WTC11 (cell line): ENCODE results near the gene TWF2.
"Not testable (repeated sequence)": the region's sequence is repeated elsewhere in the genome, so short reads cannot be mapped to it uniquely, and the experiment has no call there.

Experiments used
- JUN ChIP-seq: sonication (generic); formaldehyde crosslinking; IDR thresholded peaks from 2 replicates; pipeline ENCODE4 v1.8.0; 2023; ENCODE audit warnings: mild to moderate bottlenecking, missing genetic modification reagents
- KAT7 ChIP-seq: sonication (generic); formaldehyde crosslinking; IDR thresholded peaks from 2 replicates; pipeline ENCODE4 v1.8.1; 2023; ENCODE audit warnings: missing genetic modification reagents, mild to moderate bottlenecking, borderline replicate concordance
- SP1 ChIP-seq: sonication (generic); formaldehyde crosslinking; conservative IDR thresholded peaks from 2 replicates; pipeline ENCODE4 v1.8.1; 2022; ENCODE audit warnings: missing genetic modification reagents
- TF ChIP-seq, protein P1 (sequence below): fragments of 200-600 bp; IDR thresholded peaks from 2 replicates; pipeline ENCODE4 v1.8.0; 2022; ENCODE audit warnings: antibody characterized with exemption

DNA sequence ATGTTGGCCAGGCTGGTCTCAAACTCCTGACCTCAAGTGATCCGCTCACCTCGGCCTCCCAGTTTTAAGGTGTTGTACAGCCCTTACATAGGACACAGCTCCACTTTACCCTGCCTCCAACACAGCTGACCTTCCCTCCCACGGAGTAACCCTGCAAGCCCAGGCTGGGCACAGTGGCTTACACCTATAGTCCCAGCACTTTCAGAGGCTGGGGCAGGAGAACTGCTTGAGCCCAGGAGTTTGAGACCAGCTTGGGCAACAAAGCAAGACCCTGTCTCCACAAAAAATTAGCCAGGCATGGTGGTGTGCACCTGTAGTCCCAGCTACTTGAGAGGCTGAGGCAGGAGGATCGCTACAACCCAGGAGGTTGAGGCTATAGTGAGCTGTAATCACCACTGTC, 45.1 kb upstream of the TWF2 start:
- TF ChIP-seq KAT7 (CRISPR knock-in tag); SP1 (CRISPR knock-in tag); JUN: not testable (repeated sequence)
- TF ChIP-seq, protein P1, sequence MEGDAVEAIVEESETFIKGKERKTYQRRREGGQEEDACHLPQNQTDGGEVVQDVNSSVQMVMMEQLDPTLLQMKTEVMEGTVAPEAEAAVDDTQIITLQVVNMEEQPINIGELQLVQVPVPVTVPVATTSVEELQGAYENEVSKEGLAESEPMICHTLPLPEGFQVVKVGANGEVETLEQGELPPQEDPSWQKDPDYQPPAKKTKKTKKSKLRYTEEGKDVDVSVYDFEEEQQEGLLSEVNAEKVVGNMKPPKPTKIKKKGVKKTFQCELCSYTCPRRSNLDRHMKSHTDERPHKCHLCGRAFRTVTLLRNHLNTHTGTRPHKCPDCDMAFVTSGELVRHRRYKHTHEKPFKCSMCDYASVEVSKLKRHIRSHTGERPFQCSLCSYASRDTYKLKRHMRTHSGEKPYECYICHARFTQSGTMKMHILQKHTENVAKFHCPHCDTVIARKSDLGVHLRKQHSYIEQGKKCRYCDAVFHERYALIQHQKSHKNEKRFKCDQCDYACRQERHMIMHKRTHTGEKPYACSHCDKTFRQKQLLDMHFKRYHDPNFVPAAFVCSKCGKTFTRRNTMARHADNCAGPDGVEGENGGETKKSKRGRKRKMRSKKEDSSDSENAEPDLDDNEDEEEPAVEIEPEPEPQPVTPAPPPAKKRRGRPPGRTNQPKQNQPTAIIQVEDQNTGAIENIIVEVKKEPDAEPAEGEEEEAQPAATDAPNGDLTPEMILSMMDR, result not testable (repeated sequence)
